Hepatocyte (in vitro differentiated cells): ENCODE measurements around the gene THTPA.

Experiments used
- EZH2 ChIP-seq: fragments of 200-600 bp; sonication (generic); IDR thresholded peaks from 2 replicates; pipeline ENCODE4 v1.6.1; 2016; ENCODE audit warnings: antibody characterized with exemption, mild to moderate bottlenecking, borderline replicate concordance
- EZH2phosphoT487 ChIP-seq: fragments of 200-600 bp; sonication (generic); IDR thresholded peaks from one replicate; pipeline ENCODE4 v1.6.1; 2018; ENCODE audit warnings: antibody characterized with exemption, mild to moderate bottlenecking, low read depth, moderate library complexity; ENCODE audit not compliant: unreplicated experiment, severe bottlenecking
- TF ChIP-seq, protein P1 (sequence below): fragments of 200-600 bp; sonication (generic); IDR thresholded peaks from 2 replicates; pipeline ENCODE4 v1.5.1; 2016; ENCODE audit warnings: antibody characterized with exemption, mild to moderate bottlenecking; ENCODE audit not compliant: poor library complexity

DNA sequence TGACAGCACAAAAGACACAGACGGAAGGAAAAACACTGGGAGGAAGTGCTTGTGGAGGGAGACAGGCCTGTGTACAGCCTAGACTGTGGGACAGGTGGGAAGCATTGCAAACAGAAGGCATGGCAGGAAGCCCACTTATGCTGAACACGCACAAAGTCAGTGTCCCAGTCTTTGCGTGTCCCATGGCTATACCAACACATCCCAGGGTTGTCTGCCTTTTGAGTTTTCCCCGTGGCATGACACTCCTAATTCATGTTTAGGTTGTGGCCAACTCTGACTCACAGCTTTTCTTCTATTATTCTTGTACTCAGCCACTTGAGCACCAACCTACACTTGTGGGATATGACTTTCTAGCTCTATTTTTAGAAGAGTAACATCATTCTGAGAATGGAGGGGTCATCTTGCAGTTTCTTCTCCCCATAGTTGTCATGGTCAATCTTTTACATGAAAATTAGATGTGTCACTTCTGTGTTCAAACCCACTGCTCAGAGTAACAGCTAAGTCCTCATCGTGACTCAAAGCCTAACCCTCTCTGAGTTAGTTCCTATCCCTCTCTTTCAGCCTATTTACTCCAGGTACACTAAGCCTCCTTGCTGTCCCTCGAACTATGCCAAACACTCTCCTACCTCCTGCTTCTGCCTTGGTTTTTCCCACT is 50.0 kb downstream of the THTPA start:
- TF ChIP-seq, protein P1, sequence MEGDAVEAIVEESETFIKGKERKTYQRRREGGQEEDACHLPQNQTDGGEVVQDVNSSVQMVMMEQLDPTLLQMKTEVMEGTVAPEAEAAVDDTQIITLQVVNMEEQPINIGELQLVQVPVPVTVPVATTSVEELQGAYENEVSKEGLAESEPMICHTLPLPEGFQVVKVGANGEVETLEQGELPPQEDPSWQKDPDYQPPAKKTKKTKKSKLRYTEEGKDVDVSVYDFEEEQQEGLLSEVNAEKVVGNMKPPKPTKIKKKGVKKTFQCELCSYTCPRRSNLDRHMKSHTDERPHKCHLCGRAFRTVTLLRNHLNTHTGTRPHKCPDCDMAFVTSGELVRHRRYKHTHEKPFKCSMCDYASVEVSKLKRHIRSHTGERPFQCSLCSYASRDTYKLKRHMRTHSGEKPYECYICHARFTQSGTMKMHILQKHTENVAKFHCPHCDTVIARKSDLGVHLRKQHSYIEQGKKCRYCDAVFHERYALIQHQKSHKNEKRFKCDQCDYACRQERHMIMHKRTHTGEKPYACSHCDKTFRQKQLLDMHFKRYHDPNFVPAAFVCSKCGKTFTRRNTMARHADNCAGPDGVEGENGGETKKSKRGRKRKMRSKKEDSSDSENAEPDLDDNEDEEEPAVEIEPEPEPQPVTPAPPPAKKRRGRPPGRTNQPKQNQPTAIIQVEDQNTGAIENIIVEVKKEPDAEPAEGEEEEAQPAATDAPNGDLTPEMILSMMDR = no peak
- no peak for TF ChIP-seq EZH2
- TF ChIP-seq EZH2phosphoT487 = no peak
